HG02981 (cell line): ENCODE measurements around the gene RAB3B.
"Not testable (repeated sequence)": the region's sequence is repeated elsewhere in the genome, so short reads cannot be mapped to it uniquely, and the experiment has no call there.

Source experiments
- ATAC-seq: cut with Tn5 transposase; IDR thresholded peaks from one replicate; pipeline ENCODE4 v1.9.1; 2021; ENCODE audit warnings: mild to moderate bottlenecking, moderate library complexity; ENCODE audit not compliant: unreplicated experiment

The RAB3B gene

GRCh38 chr1:51922040-51922439 lies 68.5 kb downstream of the RAB3B start:
- no peak for ATAC-seq

GRCh38 chr1:51920130-51920529 lies 70.4 kb downstream of the RAB3B start:
- no peak for ATAC-seq

GRCh38 chr1:51919684-51920083 lies 70.8 kb downstream of the RAB3B start:
- ATAC-seq = no peak

GRCh38 chr1:51916587-51917405 lies 73.7 kb downstream of the RAB3B start:
- no peak for ATAC-seq

- ATAC-seq = no peak
Observed at GRCh38 chr1:51915951-51916350, 74.5 kb downstream of the RAB3B start.

- ATAC-seq = no peak
Observed at GRCh38 chr1:51912881-51913280, 77.6 kb downstream of the RAB3B start.

GRCh38 chr1:51910221-51911000 lies 80.1 kb downstream of the RAB3B start:
- ATAC-seq = no peak

GRCh38 chr1:51908499-51908898 lies 82.0 kb downstream of the RAB3B start:
- ATAC-seq = no peak

- no peak for ATAC-seq
Observed at GRCh38 chr1:51907079-51907702, 83.3 kb downstream of the RAB3B start.

GRCh38 chr1:51906306-51907078 lies 84.0 kb downstream of the RAB3B start:
- ATAC-seq = no peak

- no peak for ATAC-seq
Observed at GRCh38 chr1:51902456-51902855, 88.0 kb downstream of the RAB3B start.

- ATAC-seq = no peak
Observed at GRCh38 chr1:51901151-51901550, 89.3 kb downstream of the RAB3B start.

- ATAC-seq = no peak
Observed at GRCh38 chr1:51899022-51899421, 91.5 kb downstream of the RAB3B start.

- ATAC-seq = no peak
Observed at GRCh38 chr1:51898090-51898734, 92.3 kb downstream of the RAB3B start.

GRCh38 chr1:51897699-51898031 lies 92.8 kb downstream of the RAB3B start:
- ATAC-seq = no peak

GRCh38 chr1:51894748-51895147 lies 95.8 kb downstream of the RAB3B start:
- ATAC-seq = not testable (repeated sequence)

GRCh38 chr1:51878616-51879336 lies 111.7 kb downstream of the RAB3B start, which contains the start of gene NRDC:
TSS of gene NRDC (minus strand) at chr1:51878727. CDS start at chr1:51878615, 112 bp downstream.
- ATAC-seq = peak; percentile 94

- peak; percentile 16 for ATAC-seq
Observed at GRCh38 chr1:51878308-51878615, 112.2 kb downstream of the RAB3B start.

- ATAC-seq = no peak
Observed at GRCh38 chr1:51877434-51878307, 112.8 kb downstream of the RAB3B start.
